Prostate gland (tissue), 2 donors: ENCODE measurements around the gene INPP5A.

ENCODE experiments used
- POLR2A ChIP-seq: fragments of 450-650 bp; IDR thresholded peaks from one replicate; pipeline ENCODE4 v1.6.1; 2016; ENCODE audit warnings: antibody characterized with exemption, mild to moderate bottlenecking
- POLR2AphosphoS5 ChIP-seq: sonication (generic); formaldehyde crosslinking; IDR thresholded peaks from one replicate; pipeline ENCODE4 v1.6.1; 2017; ENCODE audit warnings: antibody characterized with exemption
- TF ChIP-seq, protein P1 (sequence below), 4 experiments: fragments of 200-600 bp in 2 of 4; fragments of 450-650 bp in 2 of 4; sonication (generic) in 2 of 4; IDR thresholded peaks; 1 replicate in 3 of 4; 2 replicates in 1 of 4; pipeline ENCODE4 v1.5.1; 2016 to 2019; ENCODE audit warnings: antibody characterized with exemption in 4 of 4, mild to moderate bottlenecking in 2 of 4, moderate library complexity in 2 of 4

DNA sequence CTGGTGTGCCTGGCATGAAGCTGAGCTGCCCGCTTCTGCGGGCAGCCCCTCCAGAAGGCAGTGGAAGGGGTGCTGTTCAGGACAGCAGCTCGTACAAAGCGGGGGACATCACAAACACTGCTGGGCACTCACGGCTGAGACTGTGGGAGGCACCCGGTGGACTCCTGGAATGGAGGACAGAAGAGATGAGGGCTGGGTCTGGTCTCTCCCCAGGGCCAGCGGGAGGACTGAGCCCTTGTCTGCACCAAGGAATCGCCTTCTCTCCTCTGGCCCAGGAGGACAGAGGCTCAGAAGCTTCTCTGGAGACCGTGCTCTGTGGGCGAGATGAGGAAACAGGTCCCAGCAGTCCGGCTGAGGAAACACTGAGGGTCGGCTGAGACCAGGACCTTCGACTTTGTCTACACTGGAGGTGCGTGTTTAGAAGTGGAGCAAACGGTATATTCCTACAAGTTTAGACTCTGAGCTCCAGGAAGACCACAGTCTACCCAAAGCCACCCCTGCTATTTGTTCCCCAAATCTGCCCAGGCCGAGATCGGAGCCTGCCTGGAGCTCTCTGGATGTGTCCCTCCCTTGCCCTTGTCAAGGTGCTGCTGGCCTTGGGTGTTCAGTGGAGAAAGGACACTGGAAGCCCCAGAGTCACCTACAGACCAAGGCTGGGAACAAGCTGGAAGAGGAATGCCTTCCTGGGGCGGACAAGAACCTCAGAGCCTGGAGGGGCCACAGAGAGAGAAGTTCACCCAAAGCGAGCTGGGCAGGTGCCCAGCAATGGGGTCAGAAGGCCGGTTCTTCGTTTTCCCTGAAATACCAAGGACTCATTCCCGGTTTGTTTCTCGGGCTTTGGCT is 12.9 kb upstream of the INPP5A start:
- TF ChIP-seq, protein P1, sequence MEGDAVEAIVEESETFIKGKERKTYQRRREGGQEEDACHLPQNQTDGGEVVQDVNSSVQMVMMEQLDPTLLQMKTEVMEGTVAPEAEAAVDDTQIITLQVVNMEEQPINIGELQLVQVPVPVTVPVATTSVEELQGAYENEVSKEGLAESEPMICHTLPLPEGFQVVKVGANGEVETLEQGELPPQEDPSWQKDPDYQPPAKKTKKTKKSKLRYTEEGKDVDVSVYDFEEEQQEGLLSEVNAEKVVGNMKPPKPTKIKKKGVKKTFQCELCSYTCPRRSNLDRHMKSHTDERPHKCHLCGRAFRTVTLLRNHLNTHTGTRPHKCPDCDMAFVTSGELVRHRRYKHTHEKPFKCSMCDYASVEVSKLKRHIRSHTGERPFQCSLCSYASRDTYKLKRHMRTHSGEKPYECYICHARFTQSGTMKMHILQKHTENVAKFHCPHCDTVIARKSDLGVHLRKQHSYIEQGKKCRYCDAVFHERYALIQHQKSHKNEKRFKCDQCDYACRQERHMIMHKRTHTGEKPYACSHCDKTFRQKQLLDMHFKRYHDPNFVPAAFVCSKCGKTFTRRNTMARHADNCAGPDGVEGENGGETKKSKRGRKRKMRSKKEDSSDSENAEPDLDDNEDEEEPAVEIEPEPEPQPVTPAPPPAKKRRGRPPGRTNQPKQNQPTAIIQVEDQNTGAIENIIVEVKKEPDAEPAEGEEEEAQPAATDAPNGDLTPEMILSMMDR (IDR thresholded peaks at IDR 0.05) = no peak
- TF ChIP-seq POLR2A (no peak), POLR2AphosphoS5 (no peak)
